ENCODE measurements around the gene PAX6.

Gene PAX6

DNA sequence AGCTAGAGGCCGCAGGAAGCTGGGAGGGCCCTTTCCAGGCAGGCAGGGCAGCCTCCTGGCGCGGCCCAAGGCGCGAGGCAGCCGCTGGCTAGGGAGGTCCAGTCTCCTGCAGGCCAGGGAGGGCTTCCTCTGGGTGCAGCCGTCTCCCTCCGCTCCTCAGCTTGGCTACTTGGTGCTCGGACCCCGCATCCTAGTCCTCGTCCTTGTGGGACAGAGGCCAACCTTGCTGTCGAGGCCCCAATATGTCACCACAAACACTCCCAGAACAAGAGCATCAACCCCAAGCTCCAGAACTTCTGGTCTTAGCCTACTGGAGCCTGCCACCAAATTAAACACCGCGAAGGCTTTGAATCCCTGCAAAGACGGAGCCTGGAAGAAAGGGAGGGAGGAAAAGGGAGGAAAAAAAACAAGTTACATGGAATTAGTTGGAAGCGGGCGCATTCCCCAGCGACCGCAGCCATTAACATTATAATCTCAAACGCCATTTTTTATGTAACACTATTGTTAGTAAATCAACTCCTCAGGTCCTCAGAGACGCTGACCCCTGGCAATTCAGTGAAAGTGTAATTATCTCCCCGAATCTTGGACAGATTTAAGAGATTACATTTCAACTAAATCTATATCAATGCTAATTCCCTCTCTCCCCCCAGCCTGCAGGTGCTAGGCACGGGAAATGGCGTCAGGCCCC, 12.7 kb upstream of the PAX6 start:
- TF ChIP-seq SPI1 (IDR thresholded peaks at IDR 0.05; ENCODE audit: low read depth, low read length) (no peak), POLR2A (IDR thresholded peaks at IDR 0.05; ENCODE audit: low read depth, low read length) (no peak), TAF1 (IDR thresholded peaks at IDR 0.05; ENCODE audit: low read depth, low read length) (no peak), POU2F2 (IDR thresholded peaks at IDR 0.05; ENCODE audit: low read depth, low read length) (no peak), POLR2AphosphoS5 (IDR thresholded peaks at IDR 0.05; ENCODE audit: low read depth, low read length) (no peak), PAX5 (IDR thresholded peaks at IDR 0.05; ENCODE audit: insufficient read depth, low read length, severe bottlenecking) (no peak)
- DNase-seq (ENCODE audit: insufficient read length, low spot score) (no peak), FAIRE-seq (no peak)

DNA sequence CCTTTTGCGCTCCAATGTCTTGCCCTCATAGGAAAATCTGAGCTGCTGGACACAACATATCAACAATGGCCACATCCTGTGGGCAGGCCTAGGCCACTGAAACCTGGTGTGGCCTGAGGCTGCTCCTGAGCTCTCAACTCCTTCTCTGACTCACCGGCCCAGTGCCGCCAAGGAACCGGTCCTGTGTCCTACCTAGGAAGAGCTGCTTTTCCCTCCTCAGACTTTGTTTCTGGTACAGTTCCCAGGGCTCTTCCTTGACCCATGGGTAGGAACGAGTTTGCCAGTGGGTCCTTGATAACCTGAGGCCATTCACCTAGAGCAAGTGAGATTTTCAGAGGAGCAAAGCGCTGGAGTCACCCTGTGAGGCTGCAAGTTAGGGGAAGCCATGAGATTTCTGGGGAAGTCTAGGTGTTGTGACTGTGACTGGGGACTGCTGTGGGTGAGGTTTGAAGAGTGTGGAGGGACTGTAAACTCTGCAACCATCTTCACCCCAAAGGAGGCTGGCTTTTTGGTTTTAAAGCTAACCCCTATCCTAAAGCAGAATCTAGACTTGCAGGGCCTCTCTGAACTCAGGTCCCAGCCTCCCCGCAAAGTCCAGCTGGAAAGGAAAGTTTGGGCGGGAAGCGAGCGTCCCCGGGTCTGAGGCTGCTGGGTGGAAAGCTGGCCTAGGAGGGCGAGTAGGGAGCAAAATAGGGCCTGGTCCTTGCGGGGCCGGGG, 12.0 kb upstream of the PAX6 start:
- FAIRE-seq: no peak
- TF ChIP-seq POLR2A (IDR thresholded peaks at IDR 0.05; ENCODE audit: low read depth, low read length) (no peak), POLR2AphosphoS5 (IDR thresholded peaks at IDR 0.05; ENCODE audit: low read depth, low read length) (no peak), POU2F2 (IDR thresholded peaks at IDR 0.05; ENCODE audit: low read depth, low read length) (no peak), PAX5 (IDR thresholded peaks at IDR 0.05; ENCODE audit: insufficient read depth, low read length, severe bottlenecking) (no peak), SPI1 (IDR thresholded peaks at IDR 0.05; ENCODE audit: low read depth, low read length) (no peak), TAF1 (IDR thresholded peaks at IDR 0.05; ENCODE audit: low read depth, low read length) (no peak)
- DNase-seq (ENCODE audit: insufficient read length, low spot score): peak; percentile 12

DNA sequence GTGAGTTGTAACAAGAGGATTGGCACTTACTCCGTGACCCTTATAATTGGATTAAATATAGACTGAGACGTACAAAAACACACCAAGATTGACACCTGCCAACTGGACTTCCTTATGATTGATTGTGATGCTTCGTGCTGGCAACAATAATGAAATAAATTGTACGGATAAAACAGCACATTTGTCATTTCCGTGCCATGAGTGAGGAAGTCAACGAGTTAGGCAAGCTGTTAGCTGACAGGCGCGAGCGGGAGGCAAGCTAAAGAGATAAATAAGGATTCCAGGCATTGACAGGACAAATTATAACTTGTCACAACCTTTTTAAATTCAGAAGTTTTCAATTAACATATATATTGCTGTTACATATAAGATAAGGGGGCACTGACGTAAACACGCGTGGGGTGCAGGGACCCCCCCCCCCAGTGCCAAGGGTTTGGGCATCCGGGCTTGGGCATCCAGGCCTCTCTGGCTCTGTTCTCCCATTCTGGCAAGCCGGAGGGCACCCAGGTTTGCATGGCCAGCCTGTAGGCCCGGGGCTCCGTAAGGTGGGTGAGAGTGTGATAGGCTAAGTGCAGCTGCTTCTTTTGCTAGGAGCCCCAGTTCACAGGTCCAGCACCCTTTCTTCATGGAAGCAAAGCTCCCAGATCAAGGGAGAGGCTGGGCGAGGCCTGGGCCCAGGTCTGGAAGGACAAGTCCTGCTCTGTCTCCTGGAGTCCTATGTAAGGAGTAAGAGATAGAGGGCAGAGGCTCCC, 11.2 kb upstream of the PAX6 start:
- no peak for FAIRE-seq
- peak; percentile 1 for DNase-seq (ENCODE audit: insufficient read length, low spot score)
- TF ChIP-seq POLR2A (IDR thresholded peaks at IDR 0.05; ENCODE audit: low read depth, low read length) (no peak), TAF1 (IDR thresholded peaks at IDR 0.05; ENCODE audit: low read depth, low read length) (no peak), PAX5 (IDR thresholded peaks at IDR 0.05; ENCODE audit: insufficient read depth, low read length, severe bottlenecking) (no peak), POLR2AphosphoS5 (IDR thresholded peaks at IDR 0.05; ENCODE audit: low read depth, low read length) (no peak), POU2F2 (IDR thresholded peaks at IDR 0.05; ENCODE audit: low read depth, low read length) (no peak), SPI1 (IDR thresholded peaks at IDR 0.05; ENCODE audit: low read depth, low read length) (no peak)

DNA sequence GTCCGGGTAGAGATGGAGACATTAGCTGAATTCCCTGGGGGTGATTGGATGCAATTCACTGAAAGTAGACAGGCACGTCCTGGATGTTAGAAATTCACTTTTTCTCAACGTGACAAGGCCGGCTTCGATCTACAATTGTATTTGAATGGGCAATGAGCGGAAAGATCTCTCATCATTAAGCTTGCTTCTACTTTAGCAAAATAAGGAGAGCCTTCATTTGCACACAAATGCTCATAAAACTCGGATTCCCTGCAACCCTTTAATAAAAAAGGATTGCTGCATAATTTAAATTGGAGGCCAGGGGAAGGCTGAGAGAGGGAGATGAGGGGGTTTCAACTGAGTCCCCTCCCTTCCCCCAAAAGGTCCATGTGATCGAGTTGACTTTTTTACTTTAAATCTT, 10.6 kb upstream of the PAX6 start:
- peak; percentile 45 for FAIRE-seq

DNA sequence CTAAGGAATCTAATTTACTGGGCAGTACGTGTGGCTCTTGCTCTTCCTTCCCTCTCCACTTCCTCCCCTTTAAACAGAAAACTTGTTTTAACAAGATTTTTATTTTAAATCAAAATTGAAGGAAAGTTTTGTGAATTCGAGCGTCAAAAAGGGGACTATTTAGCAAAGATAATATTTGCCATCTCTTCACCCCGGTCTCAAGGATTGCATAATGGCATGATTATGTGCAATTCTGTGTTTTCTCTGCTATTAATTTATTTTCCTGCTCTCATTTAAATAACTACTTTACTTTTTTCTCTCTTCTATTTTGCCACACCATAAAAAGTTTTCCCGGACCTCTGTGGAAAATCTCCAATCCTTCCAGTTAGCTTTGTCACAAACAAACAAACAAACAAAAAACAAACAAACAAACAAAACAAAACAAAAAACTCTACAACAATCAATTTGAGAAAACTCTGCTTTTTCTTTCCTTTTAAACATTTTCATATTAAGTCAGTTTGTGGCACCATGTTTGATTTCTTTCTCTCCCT, 10.2 kb upstream of the PAX6 start:
- TF ChIP-seq POLR2A (IDR thresholded peaks at IDR 0.05; ENCODE audit: low read depth, low read length) (no peak), POLR2AphosphoS5 (IDR thresholded peaks at IDR 0.05; ENCODE audit: low read depth, low read length) (no peak), TAF1 (IDR thresholded peaks at IDR 0.05; ENCODE audit: low read depth, low read length) (no peak)
- no peak for FAIRE-seq
- no peak for DNase-seq (ENCODE audit: insufficient read length, low spot score)

More for the DNA sequence above, 10.6 kb upstream of the PAX6 start:
- no peak for DNase-seq (ENCODE audit: insufficient read length, low spot score)
- TF ChIP-seq POLR2AphosphoS5 (IDR thresholded peaks at IDR 0.05; ENCODE audit: low read depth, low read length) (no peak), POLR2A (IDR thresholded peaks at IDR 0.05; ENCODE audit: low read depth, low read length) (no peak), PAX5 (IDR thresholded peaks at IDR 0.05; ENCODE audit: insufficient read depth, low read length, severe bottlenecking) (no peak)

DNA sequence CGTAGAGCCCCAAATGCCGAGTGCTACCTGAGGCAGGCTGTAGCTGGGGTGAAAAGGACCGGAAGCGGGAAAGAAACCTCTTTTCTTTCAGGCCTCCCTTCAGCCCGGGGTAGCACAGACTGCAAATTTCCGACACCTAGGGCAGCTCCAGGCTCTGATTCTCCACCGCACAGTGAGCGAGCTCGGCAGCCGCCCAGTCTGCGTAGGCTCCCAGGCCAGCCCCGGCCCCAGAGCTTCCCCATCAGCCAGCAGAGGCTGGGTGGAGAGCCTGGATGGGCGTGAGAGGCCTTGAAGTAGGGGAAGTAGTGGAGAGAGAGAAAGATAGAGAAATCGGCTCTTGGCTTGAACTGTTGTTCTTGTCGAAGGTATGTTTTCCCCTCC, 9.3 kb upstream of the PAX6 start:
- TF ChIP-seq PAX5 (IDR thresholded peaks at IDR 0.05; ENCODE audit: insufficient read depth, low read length, severe bottlenecking): no peak
- no peak for TF ChIP-seq POU2F2 (IDR thresholded peaks at IDR 0.05; ENCODE audit: low read depth, low read length)
- no peak for TF ChIP-seq POLR2A (IDR thresholded peaks at IDR 0.05; ENCODE audit: low read depth, low read length)
- TF ChIP-seq SPI1 (IDR thresholded peaks at IDR 0.05; ENCODE audit: low read depth, low read length): no peak
- TF ChIP-seq POLR2AphosphoS5 (IDR thresholded peaks at IDR 0.05; ENCODE audit: low read depth, low read length): no peak
- TF ChIP-seq TAF1 (IDR thresholded peaks at IDR 0.05; ENCODE audit: low read depth, low read length): no peak
- DNase-seq (ENCODE audit: insufficient read length, low spot score) (no peak), FAIRE-seq (no peak)

DNA sequence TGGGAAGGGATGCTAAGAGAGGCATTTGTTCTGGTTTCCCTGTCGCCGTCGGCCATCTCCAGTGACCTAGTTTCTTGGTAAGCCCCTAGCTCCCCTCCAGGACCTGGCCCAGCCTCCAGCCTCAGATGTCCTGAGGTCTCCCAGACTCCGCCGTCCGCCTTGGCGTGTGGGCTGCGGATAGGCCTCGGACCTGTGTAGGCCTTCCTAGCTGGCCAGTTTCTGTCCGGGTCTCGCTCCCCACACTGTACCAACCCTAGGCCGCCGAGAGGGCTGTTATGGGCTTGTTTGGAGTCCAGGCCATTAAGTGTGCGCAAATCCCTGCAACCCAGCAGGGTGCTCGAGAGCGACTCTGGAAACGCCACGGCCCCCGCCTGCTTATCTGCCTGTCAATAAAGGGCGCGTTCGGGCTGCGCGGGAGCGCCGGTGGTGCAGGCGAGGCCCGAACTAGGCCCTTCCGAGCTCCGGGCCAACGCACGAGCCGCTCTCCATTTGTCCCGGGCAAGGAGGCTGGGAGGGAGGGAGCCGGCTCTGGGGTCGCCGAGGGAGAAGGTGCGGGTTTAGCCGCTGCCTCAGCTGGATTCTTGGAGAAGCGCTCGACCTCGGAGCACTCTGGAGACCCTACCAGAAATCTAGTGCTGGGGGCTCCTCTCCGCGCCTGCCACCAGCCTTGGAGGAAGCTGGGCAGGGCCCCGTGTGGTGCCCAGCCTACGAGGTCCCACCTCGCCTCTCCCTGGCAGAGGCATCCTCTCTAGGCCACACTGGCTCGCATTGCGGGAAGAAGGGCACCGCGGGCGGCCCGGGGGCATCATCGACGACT, 8.7 kb upstream of the PAX6 start:
- no peak for DNase-seq (ENCODE audit: insufficient read length, low spot score)
- no peak for FAIRE-seq
- TF ChIP-seq PAX5 (IDR thresholded peaks at IDR 0.05; ENCODE audit: insufficient read depth, low read length, severe bottlenecking) (no peak), POLR2A (IDR thresholded peaks at IDR 0.05; ENCODE audit: low read depth, low read length) (no peak), SPI1 (IDR thresholded peaks at IDR 0.05; ENCODE audit: low read depth, low read length) (no peak), POU2F2 (IDR thresholded peaks at IDR 0.05; ENCODE audit: low read depth, low read length) (no peak), POLR2AphosphoS5 (IDR thresholded peaks at IDR 0.05; ENCODE audit: low read depth, low read length) (no peak), TAF1 (IDR thresholded peaks at IDR 0.05; ENCODE audit: low read depth, low read length) (no peak)

DNA sequence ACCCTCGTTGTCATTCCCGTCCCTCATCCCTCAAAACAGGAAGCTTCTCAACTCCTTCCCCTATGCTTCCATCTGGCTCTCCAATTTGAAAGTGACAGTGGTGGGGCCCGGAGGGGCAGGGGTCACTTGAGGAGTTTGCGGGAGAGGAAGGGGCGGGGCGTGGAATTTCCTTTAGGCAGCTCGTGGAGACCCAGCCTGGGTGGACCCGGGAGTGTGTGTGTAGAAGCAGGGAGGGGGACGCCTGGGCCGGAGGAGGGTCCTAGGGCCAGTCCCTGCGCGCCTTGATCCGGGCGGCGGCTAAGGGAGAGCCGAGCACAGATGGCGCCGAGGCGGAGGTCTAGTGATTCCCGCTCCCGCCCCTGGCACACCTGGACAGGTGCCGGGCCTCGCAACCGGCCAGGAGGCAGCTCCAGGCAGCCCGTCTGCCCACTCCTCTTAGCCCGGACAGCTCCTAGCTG, 7.8 kb upstream of the PAX6 start:
- DNase-seq (ENCODE audit: insufficient read length, low spot score): no peak
- TF ChIP-seq TAF1 (IDR thresholded peaks at IDR 0.05; ENCODE audit: low read depth, low read length) (no peak), PAX5 (IDR thresholded peaks at IDR 0.05; ENCODE audit: insufficient read depth, low read length, severe bottlenecking) (no peak), SPI1 (IDR thresholded peaks at IDR 0.05; ENCODE audit: low read depth, low read length) (no peak)
- FAIRE-seq: no peak

DNA sequence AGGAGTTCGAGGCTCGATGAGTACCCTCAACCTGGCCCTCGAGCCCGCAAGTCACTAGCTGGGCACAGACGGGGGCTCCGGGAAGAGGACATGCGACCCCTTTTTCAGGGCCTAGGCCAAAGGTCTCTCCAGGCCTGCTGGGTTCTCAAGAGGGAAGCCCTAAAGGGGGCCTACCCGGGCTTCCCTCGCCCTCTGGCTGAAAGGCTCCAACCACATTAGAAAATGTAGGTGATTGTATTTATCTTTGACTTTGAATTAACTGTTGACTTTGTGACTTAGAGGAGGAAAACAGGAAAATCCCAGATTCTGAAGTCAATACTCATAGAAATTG, 7.3 kb upstream of the PAX6 start:
- FAIRE-seq: no peak
- no peak for DNase-seq (ENCODE audit: insufficient read length, low spot score)
- TF ChIP-seq POLR2AphosphoS5 (IDR thresholded peaks at IDR 0.05; ENCODE audit: low read depth, low read length) (no peak), POU2F2 (IDR thresholded peaks at IDR 0.05; ENCODE audit: low read depth, low read length) (no peak), SPI1 (IDR thresholded peaks at IDR 0.05; ENCODE audit: low read depth, low read length) (no peak), TAF1 (IDR thresholded peaks at IDR 0.05; ENCODE audit: low read depth, low read length) (no peak), POLR2A (IDR thresholded peaks at IDR 0.05; ENCODE audit: low read depth, low read length) (no peak), PAX5 (IDR thresholded peaks at IDR 0.05; ENCODE audit: insufficient read depth, low read length, severe bottlenecking) (no peak)
